Stimulated activated CD4-positive, alpha-beta T cell treated with anti-CD3 and anti-CD28 coated beads, Interleukin-12 subunit alpha, Interleukin-12 subunit beta, amount 100 ng/mL, for 48 hours (primary cell): ENCODE measurements around the gene RND1.
"Not testable (repeated sequence)": the region's sequence is repeated elsewhere in the genome, so short reads cannot be mapped to it uniquely, and the experiment has no call there.

ENCODE experiments used
- DNase-seq, 3 donors: peaks; one replicate each; pipeline ENCODE4 v3.0.0-alpha.2; 2020; ENCODE audit warnings: low read depth in 2 of 3, low spot score in 1 of 3

The RND1 gene

DNA sequence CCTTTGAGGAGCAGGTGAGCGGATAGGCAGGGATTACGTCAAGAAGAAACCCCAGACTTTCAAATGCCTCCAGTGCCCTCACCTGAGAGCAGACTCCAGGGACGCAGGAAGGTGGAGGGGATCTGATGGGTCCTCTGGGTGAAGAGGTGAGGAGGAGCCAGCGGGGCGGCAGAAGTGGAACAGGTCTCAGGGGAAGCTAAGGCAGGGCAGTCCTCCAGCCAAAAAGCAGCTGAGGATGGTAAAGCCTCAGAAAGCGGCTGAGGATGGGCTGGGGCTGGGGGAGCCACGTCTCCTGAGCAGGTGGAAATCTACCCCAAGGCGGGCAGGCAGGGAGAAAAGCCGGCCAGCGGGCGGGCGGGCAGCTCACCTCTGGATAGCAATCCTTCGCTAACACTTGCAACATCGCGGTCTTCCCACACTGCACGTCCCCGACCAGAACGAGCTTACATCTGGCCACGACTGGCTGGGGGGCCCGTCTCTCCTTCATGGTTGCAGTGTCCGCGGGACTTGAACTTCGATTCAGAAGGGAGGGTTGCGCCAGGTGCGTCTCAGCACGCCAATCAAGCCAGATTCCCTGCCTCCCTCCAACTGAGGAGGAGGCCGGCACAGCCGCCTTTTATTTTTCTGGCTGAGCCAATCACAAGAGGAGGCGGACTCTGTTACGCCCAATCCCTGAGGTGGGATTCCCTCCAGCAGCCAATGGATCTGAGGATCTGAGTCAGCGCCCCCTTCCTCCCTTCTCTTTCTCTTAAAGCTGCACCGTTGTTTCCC, at the start of gene RND1:
TSS of gene RND1 (minus strand) at position 590 of the 771 bp plus-strand sequence. CDS start at position 487, 103 bp downstream.
- peak; percentile 72 to 78 (median 77) for DNase-seq

DNA sequence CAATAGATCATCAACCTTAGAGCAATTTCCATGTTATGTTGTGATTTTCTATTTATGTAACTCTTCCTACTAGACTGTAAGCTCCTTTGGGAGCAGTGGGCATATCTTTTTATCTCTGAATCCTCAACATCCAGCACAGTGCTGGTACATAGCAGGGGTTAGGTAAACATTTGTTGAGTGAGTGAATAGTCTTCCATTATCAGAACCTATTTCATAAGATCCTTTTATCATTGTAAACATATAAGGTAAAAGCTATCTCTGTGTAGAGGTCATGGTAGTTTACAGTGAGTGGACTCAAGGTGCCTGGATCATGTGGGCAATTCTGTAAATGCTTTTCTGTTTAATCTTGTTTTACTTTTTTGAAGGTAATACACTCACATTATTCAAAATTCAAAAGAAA, 44.5 kb upstream of the RND1 start:
- no peak for DNase-seq

DNA sequence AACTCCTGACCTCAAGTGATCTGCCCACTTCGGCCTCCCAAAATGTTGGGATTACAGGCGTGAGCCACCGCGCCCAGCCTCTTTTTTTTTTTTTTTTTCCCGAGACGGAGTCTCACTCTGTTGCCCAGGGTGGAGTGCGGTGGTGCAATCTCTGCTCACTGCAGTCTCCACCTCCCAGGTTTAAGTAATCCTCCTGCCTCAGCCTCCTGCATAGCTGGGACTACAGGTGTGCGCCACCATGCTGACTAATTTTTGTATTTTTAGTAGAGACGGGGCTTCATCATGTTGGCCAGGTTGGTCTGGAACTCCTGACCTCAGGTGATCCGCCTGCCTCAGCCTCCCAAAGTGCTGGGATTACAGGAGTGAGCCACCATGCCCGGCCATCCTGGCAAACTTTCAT, 44.0 kb upstream of the RND1 start:
- not testable (repeated sequence) for DNase-seq

GRCh38 chr12:48907245-48907644, 41.6 kb upstream of the RND1 start:
- no peak for DNase-seq

DNA sequence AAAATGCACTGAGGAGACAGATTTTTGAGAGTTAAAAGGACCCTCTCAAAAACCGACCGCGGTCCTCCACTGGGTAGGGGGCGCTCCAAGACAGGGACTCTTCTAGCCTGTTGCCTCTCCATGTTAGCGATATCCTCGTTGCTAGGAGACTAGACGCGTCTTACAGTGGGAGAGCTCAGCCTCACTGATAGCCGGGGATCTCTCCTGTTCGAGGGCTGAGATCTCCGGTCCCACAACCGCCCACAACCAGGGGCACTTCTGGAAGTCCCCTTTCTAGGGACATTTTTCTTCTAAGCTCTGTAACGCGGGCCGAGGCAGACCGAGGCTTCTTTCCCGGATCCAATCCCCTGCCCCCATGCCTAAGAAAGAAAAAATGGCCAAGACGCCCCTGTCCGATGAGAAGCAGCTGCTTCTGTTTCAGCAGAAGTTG, 38.3 kb upstream of the RND1 start:
- peak; percentile 68 to 90 (median 77) for DNase-seq

GRCh38 chr12:48903363-48903981, 37.8 kb upstream of the RND1 start:
- no peak for DNase-seq

- no peak for DNase-seq
Measured at GRCh38 chr12:48901278-48901677, 35.6 kb upstream of the RND1 start.

DNA sequence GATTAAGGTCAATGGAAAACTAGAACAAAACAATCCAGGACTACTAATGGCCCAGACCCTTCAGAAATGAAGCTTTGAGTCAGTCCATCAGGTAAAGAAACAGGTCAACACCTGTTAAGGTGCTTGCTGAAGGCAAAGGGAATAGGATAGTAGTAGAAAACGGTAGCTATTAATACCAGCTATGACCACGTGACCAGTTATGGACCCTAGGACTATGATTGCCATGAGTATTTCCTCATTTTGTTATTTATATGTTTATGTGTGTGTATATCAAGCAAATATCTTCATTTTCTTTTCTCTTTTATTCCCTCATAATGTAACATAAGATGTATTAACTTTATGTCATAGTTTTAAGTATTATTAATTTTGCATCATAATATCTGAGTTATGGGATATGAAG, 34.0 kb upstream of the RND1 start:
- no peak for DNase-seq

DNA sequence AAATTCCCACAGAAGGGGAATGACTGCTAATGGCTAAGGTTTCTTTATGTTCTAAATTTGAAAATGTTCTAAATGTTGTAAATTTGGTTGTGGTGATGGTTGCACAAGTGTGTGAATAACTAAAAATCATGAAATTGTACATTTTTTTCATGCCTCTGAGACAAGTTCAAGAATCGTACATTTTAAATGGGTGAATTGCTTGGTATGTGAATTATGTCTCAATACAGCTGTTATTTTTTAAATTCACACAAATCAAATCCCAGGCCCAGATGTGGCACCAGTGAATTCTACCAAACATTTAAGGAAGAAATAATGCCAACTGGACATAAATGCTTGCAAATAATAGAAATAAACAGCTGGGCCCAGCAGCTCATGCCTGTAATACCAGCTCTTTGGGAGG, 28.6 kb upstream of the RND1 start:
- no peak for DNase-seq

DNA sequence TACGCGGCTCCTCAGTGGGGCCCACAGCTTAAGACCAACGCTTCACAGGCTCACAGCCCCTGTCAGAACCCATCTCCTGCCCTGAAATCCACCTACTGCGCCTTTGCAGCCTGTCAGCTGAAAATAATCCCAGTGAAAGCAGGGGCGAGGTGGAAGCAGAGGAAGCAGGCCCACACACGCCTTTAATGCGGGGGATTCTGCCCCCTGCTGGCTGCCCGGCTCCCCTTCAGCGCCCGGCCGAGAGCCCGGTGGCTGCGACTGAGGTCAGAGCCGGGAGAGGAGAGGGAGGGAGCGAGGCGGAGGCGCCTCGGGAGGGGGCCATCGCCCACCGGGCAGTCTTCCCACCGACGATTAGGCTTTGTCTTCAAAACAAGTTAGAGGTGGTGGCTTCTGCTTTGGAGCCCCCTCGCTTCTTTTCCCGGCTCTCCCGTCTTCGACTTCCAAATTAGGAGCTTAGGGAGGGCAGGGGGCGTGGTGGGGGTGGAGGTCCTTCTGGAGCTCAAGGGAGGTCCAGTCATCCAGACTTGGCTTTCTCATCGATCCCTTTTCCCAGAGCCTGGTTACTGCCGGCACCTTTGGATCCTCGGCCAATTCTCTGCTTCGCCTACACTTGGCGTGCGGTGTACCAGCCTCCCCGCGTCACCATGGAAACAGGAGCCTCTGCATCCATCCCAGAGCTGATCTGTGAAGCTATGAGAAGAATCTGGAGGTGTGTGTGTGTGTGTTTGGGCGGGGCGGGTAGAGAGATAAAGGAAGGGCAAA, 25.2 kb upstream of the RND1 start:
- peak; percentile 56 to 76 (median 69) for DNase-seq

DNA sequence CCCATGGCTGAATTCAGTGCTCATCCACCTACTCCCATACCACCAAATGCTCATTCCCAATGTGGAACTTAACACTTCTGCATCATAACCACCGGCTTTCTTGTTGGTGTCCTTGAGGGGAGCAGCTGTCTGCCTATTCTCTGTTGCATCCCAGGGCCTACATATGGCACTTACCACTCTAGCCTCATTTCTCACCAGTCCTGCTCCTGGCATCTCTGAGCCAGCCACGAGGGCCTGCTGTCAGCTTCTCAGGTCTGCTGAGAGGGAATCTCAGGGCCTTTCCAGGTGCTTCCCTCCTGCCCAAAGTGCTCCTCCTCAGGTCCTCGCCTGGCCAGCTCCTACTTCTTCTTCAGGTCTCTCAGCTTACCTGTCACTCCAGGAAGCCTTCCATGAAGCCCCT, 24.0 kb upstream of the RND1 start:
- DNase-seq = no peak

- DNase-seq = no peak
Measured at GRCh38 chr12:48883305-48884161, 17.9 kb upstream of the RND1 start.

GRCh38 chr12:48882972-48883304, 17.3 kb upstream of the RND1 start:
- no peak for DNase-seq

DNA sequence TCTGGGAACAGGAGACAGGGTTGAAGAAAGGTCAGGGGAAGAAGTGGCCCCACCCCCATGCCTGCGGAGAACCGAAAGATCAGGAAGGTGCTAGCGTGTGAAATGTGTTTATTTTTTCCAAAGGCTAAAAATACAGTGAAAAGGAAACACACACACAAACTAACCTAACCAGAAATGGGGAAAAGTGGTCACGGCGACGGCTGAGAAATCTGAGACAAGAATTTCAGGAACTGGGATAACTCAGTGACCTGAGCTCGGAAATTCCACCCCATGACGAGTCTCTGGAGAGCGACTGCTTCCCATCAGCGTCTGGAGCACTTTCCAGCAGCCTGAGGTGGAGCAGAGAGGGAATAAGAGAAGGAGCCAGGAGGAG, 16.6 kb upstream of the RND1 start:
- DNase-seq = no peak

DNA sequence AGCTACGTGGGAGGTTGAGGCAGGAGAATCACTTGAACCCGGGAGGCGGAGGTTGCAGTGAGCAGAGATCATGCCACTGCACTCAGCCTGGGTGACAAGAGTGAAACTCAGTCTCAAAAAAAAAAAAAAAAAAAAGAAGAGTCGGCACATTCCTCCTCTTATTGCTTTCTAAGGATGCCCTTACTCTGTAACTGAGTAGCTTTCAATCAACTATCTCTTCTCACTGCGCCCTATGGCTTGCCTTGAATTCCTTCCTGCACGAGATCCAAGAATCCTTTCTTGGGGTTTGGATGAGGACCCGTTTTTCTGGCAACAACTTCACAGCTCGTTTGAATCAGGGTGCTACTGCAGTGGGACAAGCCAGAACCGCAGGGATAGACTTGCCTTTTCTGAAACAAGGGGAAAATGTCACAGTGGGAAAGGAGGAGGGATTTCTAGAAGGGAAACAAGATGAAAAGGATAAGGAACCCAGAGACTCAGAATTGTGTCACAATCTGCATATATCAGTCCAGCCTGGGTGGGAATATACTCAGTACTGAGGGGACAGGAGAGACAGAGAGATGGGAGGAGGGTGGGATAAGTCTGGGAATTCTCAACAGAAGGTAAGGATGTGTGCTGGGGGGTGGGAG, 16.1 kb upstream of the RND1 start:
- no peak for DNase-seq

DNA sequence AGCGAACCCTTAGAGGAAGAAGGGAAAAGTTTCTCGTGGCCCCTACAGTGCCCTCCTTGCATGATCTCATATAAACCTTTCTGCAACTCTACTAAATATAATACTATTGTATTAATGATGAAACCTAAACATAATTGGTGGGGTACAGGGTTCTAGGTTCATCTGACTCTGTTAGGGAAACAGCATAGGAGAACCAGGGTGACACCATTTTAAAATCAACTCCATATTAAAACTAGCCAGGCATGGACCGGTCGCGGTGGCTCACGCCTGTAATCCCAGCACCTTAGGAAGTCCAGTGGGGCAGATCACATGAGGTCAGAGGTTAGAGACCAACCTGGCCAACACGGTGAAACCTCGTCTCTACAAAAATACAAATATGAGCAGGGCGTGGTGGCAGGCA, 15.0 kb upstream of the RND1 start:
- no peak for DNase-seq

GRCh38 chr12:48878548-48878947, 12.9 kb upstream of the RND1 start:
- no peak for DNase-seq

GRCh38 chr12:48875944-48876515, 10.4 kb upstream of the RND1 start:
- no peak for DNase-seq

DNA sequence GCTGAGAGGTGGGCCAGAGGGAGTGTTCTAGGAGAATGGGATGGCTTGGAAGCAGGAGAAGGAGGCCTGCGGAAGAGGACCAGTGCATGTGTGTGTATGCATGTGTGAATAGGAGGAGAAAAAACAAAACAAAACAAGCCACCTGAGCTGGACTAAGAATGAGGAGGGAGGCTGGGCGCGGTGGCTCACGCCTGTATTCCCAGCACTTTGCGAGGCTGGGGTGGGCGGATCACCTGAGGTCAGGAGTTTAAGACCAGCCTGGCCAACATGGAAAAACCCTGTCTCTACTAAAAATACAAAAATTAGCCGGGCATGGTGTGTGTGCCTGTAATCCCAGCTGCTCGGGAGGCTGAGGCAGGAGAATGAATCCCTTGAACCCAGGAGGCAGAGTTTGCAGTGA, 7.9 kb upstream of the RND1 start:
- not testable (repeated sequence) for DNase-seq

- DNase-seq = no peak
Measured at GRCh38 chr12:48873096-48873495, 7.4 kb upstream of the RND1 start.
